Spleen (tissue), 7 donors: ENCODE data around the gene KCNS1.

Experiments used
- CTCF ChIP-seq, 11 experiments: fragments of 200-600 bp in 7 of 11; fragments of 450-650 bp in 4 of 11; sonication (generic) in 4 of 11; IDR thresholded peaks in 8 of 11; conservative IDR thresholded peaks in 3 of 11; 1 replicate in 7 of 11; 2 replicates in 4 of 11; pipeline versions ENCODE4 v1.4.0 to v1.8.0; 2016 to 2021; ENCODE audit warnings: antibody characterized with exemption in 11 of 11, inconsistent platforms in 4 of 11, mild to moderate bottlenecking in 1 of 11
- POLR2A ChIP-seq, 3 donors: fragments of 450-650 bp; IDR thresholded peaks; one replicate each; pipeline ENCODE4 v1.5.1; 2017; ENCODE audit warnings: antibody characterized with exemption in 3 of 3, mild to moderate bottlenecking in 1 of 3
- POLR2AphosphoS5 ChIP-seq, 3 donors: sonication (generic); formaldehyde crosslinking; IDR thresholded peaks; one replicate each; pipeline ENCODE4 v1.5.1; 2017; ENCODE audit warnings: antibody characterized with exemption in 3 of 3
- donor health status: DM: no; HTN: no; CAD: no; lungs with moderate emphysema.
- donor health status: DM: no; HTN: no; CAD: no.
- donor health status: DM: no; HTN: no; CAD: no.

GRCh38 chr20:45082468-45082867 is 18.5 kb downstream of the KCNS1 start:
- TF ChIP-seq CTCF (IDR thresholded peaks at IDR 0.05 in 8 of 11, conservative IDR thresholded peaks at IDR 0.05 in 3 of 11) (no peak), POLR2AphosphoS5 (IDR thresholded peaks at IDR 0.05) (no peak), POLR2A (IDR thresholded peaks at IDR 0.05) (no peak)
